Activated T-helper 2 cell treated with anti-CD3 and anti-CD28 coated beads, Interferon-gamma antibody, Interleukin-2, Interleukin-4, amounts not matched to agents 10 μg/mL and 5 μg/mL and 100 μg/mL, durations not matched to agents 14 hours and 24 hours and 36 hours (primary cell): ENCODE data around the gene ZNRF4. TPM values are rescaled to one million over a fixed set of nuclear protein-coding genes. Genes with fewer than 3 reads are reported as not detected.
"Not testable (repeated sequence)": the region's sequence is repeated elsewhere in the genome, so short reads cannot be mapped to it uniquely, and the experiment has no call there.

Source experiments
- DNase-seq: peaks from one replicate; pipeline ENCODE4 v3.0.0; 2021; ENCODE audit warnings: low spot score
- H3K27ac Mint-ChIP-seq: one replicate; pipeline ENCODE4 v1.8.0; 2021; ENCODE audit warnings: mixed read lengths
- H3K27me3 Mint-ChIP-seq: one replicate; pipeline ENCODE4 v1.8.0; 2021; ENCODE audit warnings: low read depth, mixed read lengths
- H3K36me3 Mint-ChIP-seq: one replicate; pipeline ENCODE4 v1.8.0; 2021; ENCODE audit warnings: low read depth, mixed read lengths
- H3K4me1 Mint-ChIP-seq: one replicate; pipeline ENCODE4 v1.8.0; 2021; ENCODE audit warnings: low read depth, mixed read lengths
- H3K4me3 Mint-ChIP-seq: one replicate; pipeline ENCODE4 v1.8.0; 2021; ENCODE audit warnings: low read depth, mild to moderate bottlenecking, moderate library complexity, mixed read lengths
- H3K9me3 Mint-ChIP-seq: one replicate; pipeline ENCODE4 v1.8.0; 2021; ENCODE audit warnings: mixed read lengths
- intact Hi-C: fragments of 100-400 bp; cut with micrococcal nuclease; formaldehyde crosslinking; loops from one replicate; pipeline ENCODE4 v1.15.1; 2023
- total RNA-seq: library from RNA; stranded (reverse); gene quantifications from 2 replicates; pipeline ENCODE4 v1.2.3, GENCODE V29; 2022

ZNRF4 gene
- total RNA-seq, 1 donor from 2014 or later, result not detected

- Mint-ChIP-seq H3K27me3 (peaks cover 7% of the 10 kb centered on the region), H3K4me3 (no peak overlapping the region), H3K36me3 (no peaks in the 10 kb centered on the region), H3K27ac (no peak overlapping the region), H3K4me1 (no peaks in the 10 kb centered on the region), H3K9me3 (no peaks in the 10 kb centered on the region)
- DNase-seq, result no peak
- intact Hi-C loops, result no loop called here
These were observed 20.8 kb upstream of the ZNRF4 start for GRCh38 chr19:5434351-5434917.

GRCh38 chr19:5434970-5435641, 20.1 kb upstream of the ZNRF4 start:
- no peaks in the 10 kb centered on the region for H3K4me1 Mint-ChIP-seq
- no peak overlapping the region for H3K27ac Mint-ChIP-seq
- H3K36me3 Mint-ChIP-seq, result no peaks in the 10 kb centered on the region
- no peak for DNase-seq
- intact Hi-C loops, result no loop called here
- H3K9me3 Mint-ChIP-seq, result no peaks in the 10 kb centered on the region
- H3K27me3 Mint-ChIP-seq, result peaks cover 7% of the 10 kb centered on the region
- no peak overlapping the region for H3K4me3 Mint-ChIP-seq

- no peak overlapping the region for H3K27ac Mint-ChIP-seq
- no peak for DNase-seq
- intact Hi-C loops, result no loop called here
- no peaks in the 10 kb centered on the region for H3K4me1 Mint-ChIP-seq
- no peaks in the 10 kb centered on the region for H3K9me3 Mint-ChIP-seq
- H3K4me3 Mint-ChIP-seq, result no peak overlapping the region
- peaks cover 7% of the 10 kb centered on the region for H3K27me3 Mint-ChIP-seq
- no peaks in the 10 kb centered on the region for H3K36me3 Mint-ChIP-seq
These were observed 19.6 kb upstream of the ZNRF4 start for GRCh38 chr19:5435642-5436017.

GRCh38 chr19:5436106-5436947, 18.9 kb upstream of the ZNRF4 start:
- no peak overlapping the region for H3K27ac Mint-ChIP-seq
- H3K27me3 Mint-ChIP-seq, result peaks cover 7% of the 10 kb centered on the region
- DNase-seq, result no peak
- no peaks in the 10 kb centered on the region for H3K4me1 Mint-ChIP-seq
- H3K4me3 Mint-ChIP-seq, result no peak overlapping the region
- intact Hi-C loops, result no loop called here
- H3K9me3 Mint-ChIP-seq, result no peaks in the 10 kb centered on the region
- no peaks in the 10 kb centered on the region for H3K36me3 Mint-ChIP-seq

- Mint-ChIP-seq H3K36me3 (no peaks in the 10 kb centered on the region), H3K27ac (no peak overlapping the region), H3K9me3 (no peaks in the 10 kb centered on the region), H3K4me1 (no peaks in the 10 kb centered on the region), H3K4me3 (no peak overlapping the region), H3K27me3 (peaks cover 7% of the 10 kb centered on the region)
- DNase-seq, result no peak
- intact Hi-C loops, result no loop called here
These were observed 18.3 kb upstream of the ZNRF4 start for GRCh38 chr19:5436948-5437306.

- H3K4me1 Mint-ChIP-seq, H3K9me3 Mint-ChIP-seq, intact Hi-C loops, H3K4me3 Mint-ChIP-seq, DNase-seq, H3K27me3 Mint-ChIP-seq, H3K36me3 Mint-ChIP-seq, H3K27ac Mint-ChIP-seq: not testable (repeated sequence)
These were observed 16.5 kb upstream of the ZNRF4 start for GRCh38 chr19:5438756-5439155.

GRCh38 chr19:5439452-5439851, 15.8 kb upstream of the ZNRF4 start:
- DNase-seq, result no peak
- no peaks in the 10 kb centered on the region for H3K4me1 Mint-ChIP-seq
- intact Hi-C loops, result no loop called here
- H3K27ac Mint-ChIP-seq, result no peak overlapping the region
- H3K27me3 Mint-ChIP-seq, result peaks cover 7% of the 10 kb centered on the region
- no peaks in the 10 kb centered on the region for H3K9me3 Mint-ChIP-seq
- no peaks in the 10 kb centered on the region for H3K36me3 Mint-ChIP-seq
- no peak overlapping the region for H3K4me3 Mint-ChIP-seq

GRCh38 chr19:5440299-5440698, 14.9 kb upstream of the ZNRF4 start:
- peaks cover 7% of the 10 kb centered on the region for H3K27me3 Mint-ChIP-seq
- intact Hi-C loops, result no loop called here
- H3K36me3 Mint-ChIP-seq, result no peaks in the 10 kb centered on the region
- H3K27ac Mint-ChIP-seq, result no peak overlapping the region
- no peaks in the 10 kb centered on the region for H3K9me3 Mint-ChIP-seq
- no peak for DNase-seq
- H3K4me3 Mint-ChIP-seq, result no peak overlapping the region
- H3K4me1 Mint-ChIP-seq, result no peaks in the 10 kb centered on the region

- no peaks in the 10 kb centered on the region for H3K9me3 Mint-ChIP-seq
- H3K4me3 Mint-ChIP-seq, result no peak overlapping the region
- DNase-seq, result no peak
- intact Hi-C loops, result no loop called here
- H3K36me3 Mint-ChIP-seq, result no peaks in the 10 kb centered on the region
- no peak overlapping the region for H3K27ac Mint-ChIP-seq
- no peaks in the 10 kb centered on the region for H3K4me1 Mint-ChIP-seq
- H3K27me3 Mint-ChIP-seq, result no peaks in the 10 kb centered on the region
These were observed 11.5 kb upstream of the ZNRF4 start for GRCh38 chr19:5443723-5444122.

- Mint-ChIP-seq H3K27ac (no peak overlapping the region), H3K36me3 (no peaks in the 10 kb centered on the region), H3K4me3 (no peak overlapping the region), H3K27me3 (no peaks in the 10 kb centered on the region), H3K9me3 (no peaks in the 10 kb centered on the region), H3K4me1 (no peaks in the 10 kb centered on the region)
- no peak for DNase-seq
- intact Hi-C loops, result no loop called here
These were observed 10.8 kb upstream of the ZNRF4 start for GRCh38 chr19:5444431-5444830.

GRCh38 chr19:5445071-5445470, 10.1 kb upstream of the ZNRF4 start:
- no peaks in the 10 kb centered on the region for H3K27me3 Mint-ChIP-seq
- H3K4me1 Mint-ChIP-seq, result no peaks in the 10 kb centered on the region
- DNase-seq, result no peak
- no peaks in the 10 kb centered on the region for H3K36me3 Mint-ChIP-seq
- H3K27ac Mint-ChIP-seq, result no peak overlapping the region
- no peak overlapping the region for H3K4me3 Mint-ChIP-seq
- intact Hi-C loops, result no loop called here
- H3K9me3 Mint-ChIP-seq, result no peaks in the 10 kb centered on the region

GRCh38 chr19:5445561-5446055, 9.6 kb upstream of the ZNRF4 start:
- no peaks in the 10 kb centered on the region for H3K9me3 Mint-ChIP-seq
- intact Hi-C loops, result no loop called here

GRCh38 chr19:5447700-5448311, 7.4 kb upstream of the ZNRF4 start:
- H3K4me1 Mint-ChIP-seq, result no peaks in the 10 kb centered on the region
- no peak overlapping the region for H3K4me3 Mint-ChIP-seq
- H3K27me3 Mint-ChIP-seq, result no peaks in the 10 kb centered on the region
- no peaks in the 10 kb centered on the region for H3K9me3 Mint-ChIP-seq
- no peak overlapping the region for H3K27ac Mint-ChIP-seq
- no peaks in the 10 kb centered on the region for H3K36me3 Mint-ChIP-seq
- intact Hi-C loops, result no loop called here
- DNase-seq, result no peak

More at GRCh38 chr19:5445561-5446055, 9.6 kb upstream of the ZNRF4 start:
- no peak overlapping the region for H3K4me3 Mint-ChIP-seq
- H3K27ac Mint-ChIP-seq, result no peak overlapping the region
- DNase-seq, result no peak
- H3K4me1 Mint-ChIP-seq, result no peaks in the 10 kb centered on the region
- H3K27me3 Mint-ChIP-seq, result no peaks in the 10 kb centered on the region
- H3K36me3 Mint-ChIP-seq, result no peaks in the 10 kb centered on the region
